Breast epithelium (tissue), 4 donors: ENCODE measurements around the gene ODAD2. TPM values are rescaled to one million over a fixed set of nuclear protein-coding genes. Genes with fewer than 3 reads are reported as not detected.

Experiments
- DNase-seq, 2 donors: peaks; one replicate each; pipeline ENCODE4 v3.0.0-alpha.2; 2019; ENCODE audit warnings: low spot score in 2 of 2
- H3K27ac ChIP-seq, 2 donors: fragments of 200-600 bp; sonication (generic) in 1 of 2; one replicate each; pipeline ENCODE4 v1.5.1; 2016 to 2019; ENCODE audit warnings: mild to moderate bottlenecking in 1 of 2
- H3K27me3 ChIP-seq, 2 donors: fragments of 200-600 bp; sonication (generic) in 1 of 2; one replicate each; pipeline versions ENCODE4 v1.5.1 to v1.6.0; 2017 to 2019; ENCODE audit warnings: control low read depth in 1 of 2, mild to moderate bottlenecking in 1 of 2
- H3K36me3 ChIP-seq: fragments of 200-600 bp; one replicate; pipeline ENCODE4 v1.5.1; 2019
- H3K4me1 ChIP-seq, 2 donors: fragments of 200-600 bp; sonication (generic); one replicate each; pipeline ENCODE4 v1.5.1; 2016 to 2019; ENCODE audit warnings: control low read depth in 1 of 2
- H3K4me3 ChIP-seq, 3 donors: fragments of 200-600 bp; sonication (generic); 1 replicate in 2 of 3; 2 replicates in 1 of 3; pipeline ENCODE4 v1.5.1; 2016 to 2019; ENCODE audit warnings: mild to moderate bottlenecking in 3 of 3, moderate library complexity in 2 of 3
- H3K9me3 ChIP-seq, 2 donors: fragments of 200-600 bp; sonication (generic) in 1 of 2; one replicate each; pipeline ENCODE4 v1.5.1; 2016 to 2019; ENCODE audit warnings: control low read depth in 1 of 2
- CTCF ChIP-seq, 3 donors: fragments of 450-650 bp; IDR thresholded peaks; one replicate each; pipeline ENCODE4 v1.5.1; 2016 to 2017; ENCODE audit warnings: antibody characterized with exemption in 3 of 3, mild to moderate bottlenecking in 3 of 3, moderate library complexity in 3 of 3
- POLR2A ChIP-seq: fragments of 450-650 bp; IDR thresholded peaks from one replicate; pipeline ENCODE4 v1.6.1; 2016; ENCODE audit warnings: antibody characterized with exemption, mild to moderate bottlenecking, moderate library complexity
- POLR2AphosphoS5 ChIP-seq, 3 donors: sonication (generic); formaldehyde crosslinking; IDR thresholded peaks; one replicate each; pipeline ENCODE4 v1.6.1; 2017; ENCODE audit warnings: antibody characterized with exemption in 3 of 3
- intact Hi-C: fragments of 100-400 bp; cut with DNase I; formaldehyde crosslinking; loops from one replicate; pipeline ENCODE4 v1.15.1; 2023; ENCODE audit warnings: low total_unique reads
- total RNA-seq, 3 donors: library from RNA; depleted of rRNA; stranded (reverse); fragments of >200 nt; gene quantifications; one replicate each; pipeline ENCODE4 v1.1.0, GENCODE V29; 2016

ODAD2 gene
- total RNA-seq, 3 donors from 2014 or later = 0.29 to 0.33 TPM; not detected in 1

GRCh38 chr10:27826369-27826768 lies 172.5 kb downstream of the ODAD2 start:
- Histone ChIP-seq H3K27me3 (no peaks in the 10 kb centered on the region), H3K4me3 (no peak overlapping the region), H3K4me1 (no peaks in the 10 kb centered on the region), H3K36me3 (no peaks in the 10 kb centered on the region), H3K27ac (no peak overlapping the region), H3K9me3 (peaks cover 6% of the 10 kb centered on the region in 2 donors)
- no peak for DNase-seq
- TF ChIP-seq CTCF (IDR thresholded peaks at IDR 0.05) (no peak), POLR2AphosphoS5 (IDR thresholded peaks at IDR 0.05) (no peak), POLR2A (no peak)
- intact Hi-C loops = no loop called here

GRCh38 chr10:27822301-27822700 lies 176.6 kb downstream of the ODAD2 start:
- no peak overlapping the region for H3K27ac ChIP-seq
- intact Hi-C loops = no loop called here

GRCh38 chr10:27820637-27821036 lies 178.2 kb downstream of the ODAD2 start:
- DNase-seq = no peak
- TF ChIP-seq POLR2A (no peak), POLR2AphosphoS5 (IDR thresholded peaks at IDR 0.05) (no peak), CTCF (IDR thresholded peaks at IDR 0.05) (no peak)
- Histone ChIP-seq H3K9me3 (peaks cover 6% of the 10 kb centered on the region in 2 donors), H3K4me1 (no peaks in the 10 kb centered on the region), H3K4me3 (no peak overlapping the region), H3K27me3 (no peaks in the 10 kb centered on the region), H3K36me3 (no peaks in the 10 kb centered on the region), H3K27ac (no peak overlapping the region)
- intact Hi-C loops = no loop called here

More at GRCh38 chr10:27822301-27822700, 176.6 kb downstream of the ODAD2 start:
- TF ChIP-seq CTCF (IDR thresholded peaks at IDR 0.05) = no peak
- TF ChIP-seq POLR2AphosphoS5 (IDR thresholded peaks at IDR 0.05) = no peak
- no peak for TF ChIP-seq POLR2A
- no peaks in the 10 kb centered on the region for H3K27me3 ChIP-seq
- DNase-seq = no peak
- no peaks in the 10 kb centered on the region for H3K4me1 ChIP-seq
- no peaks in the 10 kb centered on the region for H3K36me3 ChIP-seq
- no peak overlapping the region for H3K4me3 ChIP-seq
- peaks cover 6% of the 10 kb centered on the region in 2 donors for H3K9me3 ChIP-seq

- Histone ChIP-seq H3K36me3 (no peaks in the 10 kb centered on the region), H3K27ac (no peak overlapping the region), H3K27me3 (no peaks in the 10 kb centered on the region), H3K9me3 (peaks cover 6% of the 10 kb centered on the region in 2 donors), H3K4me1 (no peaks in the 10 kb centered on the region), H3K4me3 (no peak overlapping the region)
- DNase-seq = no peak
- no peak for TF ChIP-seq POLR2AphosphoS5 (IDR thresholded peaks at IDR 0.05)
- no peak for TF ChIP-seq POLR2A
- no peak for TF ChIP-seq CTCF (IDR thresholded peaks at IDR 0.05)
- intact Hi-C loops = no loop called here
Measured at GRCh38 chr10:27819781-27820531, 178.9 kb downstream of the ODAD2 start.

GRCh38 chr10:27816320-27816719 lies 182.6 kb downstream of the ODAD2 start:
- Histone ChIP-seq H3K9me3 (no peaks in the 10 kb centered on the region), H3K4me3 (no peak overlapping the region), H3K4me1 (no peaks in the 10 kb centered on the region), H3K27me3 (no peaks in the 10 kb centered on the region), H3K36me3 (no peaks in the 10 kb centered on the region), H3K27ac (no peak overlapping the region)
- no peak for TF ChIP-seq CTCF (IDR thresholded peaks at IDR 0.05)
- TF ChIP-seq POLR2AphosphoS5 (IDR thresholded peaks at IDR 0.05) = no peak
- TF ChIP-seq POLR2A = no peak
- DNase-seq = no peak
- intact Hi-C loops = no loop called here
